ENCODE results near the gene SKA3.

DNA sequence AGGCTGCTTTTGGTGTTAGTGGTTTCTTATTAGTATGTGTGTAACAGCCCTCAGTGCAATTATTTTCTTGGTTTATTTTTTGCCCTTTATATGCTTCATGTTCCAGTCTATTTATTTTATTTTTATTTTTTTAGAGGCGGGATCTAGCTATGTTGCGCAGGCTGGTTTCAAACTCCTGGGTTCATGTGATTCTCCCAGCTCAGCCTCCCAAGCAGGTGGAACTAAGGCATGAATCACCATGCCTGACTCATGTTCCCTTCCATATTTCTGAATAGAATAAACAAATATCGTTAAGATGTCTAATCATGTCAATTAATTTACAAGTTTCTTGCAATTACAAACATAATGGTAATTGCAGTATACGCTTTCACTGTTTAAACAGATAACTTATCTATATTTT, 11.7 kb downstream of the SKA3 start:
- TF ChIP-seq CEBPB (IDR thresholded peaks at IDR 0.05) (no peak), FOXM1 (IDR thresholded peaks at IDR 0.05; ENCODE audit: borderline replicate concordance, low read depth) (no peak), ZBTB7A (IDR thresholded peaks at IDR 0.05; ENCODE audit: low read depth) (no peak), TAF1 (IDR thresholded peaks at IDR 0.05; ENCODE audit: low read depth) (no peak)
- TF ChIP-seq, protein P1, sequence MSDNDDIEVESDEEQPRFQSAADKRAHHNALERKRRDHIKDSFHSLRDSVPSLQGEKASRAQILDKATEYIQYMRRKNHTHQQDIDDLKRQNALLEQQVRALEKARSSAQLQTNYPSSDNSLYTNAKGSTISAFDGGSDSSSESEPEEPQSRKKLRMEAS (IDR thresholded peaks at IDR 0.05) = no peak

Data from Ishikawa (cell line).